SK-N-SH (cell line): ENCODE results near the gene HMGCS1. TPM values are rescaled to one million over a fixed set of nuclear protein-coding genes. Genes with fewer than 3 reads are reported as not detected.

Experiments
- CTCF ChIA-PET: fragments of 300-600, 350-600 bp; formaldehyde crosslinking; extraction: SDS; loops from one replicate; lab custom pipeline; 2021; lab: Yijun Ruan, JAX
- POLR2A ChIA-PET: fragments of 350-600 bp; sonication (Branson Sonifier 250); formaldehyde crosslinking; extraction: SDS; loops from one replicate; lab custom pipeline; 2020; ENCODE audit warnings: antibody characterized with exemption, inconsistent platforms; lab: Yijun Ruan, JAX
- DNase-seq: peaks from one replicate; pipeline ENCODE4 v3.0.0; 2012
- H2AFZ ChIP-seq: fragments of 200-600 bp; sonication (generic); 2 replicates; pipeline ENCODE4 v1.8.1; 2016; ENCODE audit warnings: antibody characterized with exemption, mild to moderate bottlenecking, low read depth
- H3F3A ChIP-seq: fragments of 200-600 bp; sonication (generic); replicated peaks from 2 replicates; pipeline ENCODE3; 2016; ENCODE audit warnings: antibody characterized with exemption, mild to moderate bottlenecking; ENCODE audit not compliant: insufficient read depth
- H3K27ac ChIP-seq, 2 experiments: fragments of 200-500 bp in 1 of 2; fragments of 200-600 bp in 1 of 2; sonication (Bioruptor generic) in 1 of 2; sonication (generic), shearing (Covaris generic) in 1 of 2; 2 replicates each; pipeline versions ENCODE4 v1.5.1 to v1.6.1; 2014 to 2016; ENCODE audit warnings: low read depth in 2 of 2, inconsistent platforms in 1 of 2, low read length in 1 of 2, mild to moderate bottlenecking in 1 of 2, mixed read lengths in 1 of 2
- H3K27me3 ChIP-seq: fragments of 200-600 bp; sonication (generic), shearing (Covaris generic); 2 replicates; pipeline ENCODE4 v1.6.1; 2016; ENCODE audit warnings: mixed run types; ENCODE audit not compliant: insufficient read depth
- H3K36me3 ChIP-seq, 2 experiments: fragments of 200-500 bp in 1 of 2; fragments of 200-600 bp in 1 of 2; sonication (Bioruptor generic) in 1 of 2; sonication (generic) in 1 of 2; replicated peaks in 1 of 2; 2 replicates each; pipeline versions ENCODE3 to v1.5.1; 2014 to 2016; ENCODE audit warnings: low read length in 1 of 2, mild to moderate bottlenecking in 1 of 2; ENCODE audit not compliant: insufficient read depth in 2 of 2, control insufficient read depth in 1 of 2
- H3K4me1 ChIP-seq, 2 experiments: fragments of 200-500 bp in 1 of 2; fragments of 200-600 bp in 1 of 2; sonication (Bioruptor generic) in 1 of 2; sonication (generic), shearing (Covaris generic) in 1 of 2; 2 replicates each; pipeline versions ENCODE4 v1.5.1 to v1.6.1; 2014 to 2016; ENCODE audit warnings: low read depth in 1 of 2, low read length in 1 of 2, mixed run types in 1 of 2; ENCODE audit not compliant: insufficient read depth in 2 of 2, control insufficient read depth in 1 of 2
- H3K4me2 ChIP-seq: fragments of 200-600 bp; sonication (generic), shearing (Covaris generic); 2 replicates; pipeline ENCODE4 v1.6.1; 2017; ENCODE audit warnings: mixed run types
- H3K4me3 ChIP-seq, 2 experiments: fragments of 200-500 bp in 1 of 2; fragments of 200-600 bp in 1 of 2; sonication (Bioruptor generic) in 1 of 2; sonication (generic), shearing (Covaris generic) in 1 of 2; 2 replicates each; pipeline versions ENCODE4 v1.5.1 to v1.8.1; 2014 to 2016; ENCODE audit warnings: low read depth in 2 of 2, inconsistent platforms in 1 of 2, low read length in 1 of 2, mild to moderate bottlenecking in 1 of 2, mixed read lengths in 1 of 2, moderate library complexity in 1 of 2
- H3K79me2 ChIP-seq: fragments of 200-600 bp; sonication (generic); 2 replicates; pipeline ENCODE4 v1.8.1; 2017; ENCODE audit warnings: mild to moderate bottlenecking; ENCODE audit not compliant: insufficient read depth
- H3K9ac ChIP-seq: fragments of 200-600 bp; sonication (generic); 2 replicates; pipeline ENCODE4 v1.6.1; 2017; ENCODE audit warnings: mixed run types
- H3K9me2 ChIP-seq: fragments of 200-600 bp; sonication (generic); 2 replicates; pipeline ENCODE4 v1.6.1; 2017; ENCODE audit warnings: mixed run types
- H3K9me3 ChIP-seq: fragments of 200-600 bp; sonication (generic); 2 replicates; pipeline ENCODE4 v1.6.1; 2017; ENCODE audit warnings: mixed run types, mild to moderate bottlenecking, moderate library complexity
- H4K20me1 ChIP-seq: fragments of 200-600 bp; sonication (generic); 2 replicates; pipeline ENCODE4 v1.6.1; 2017; ENCODE audit warnings: mild to moderate bottlenecking, mixed run types; ENCODE audit not compliant: insufficient read depth
- CTCF ChIP-seq: fragments of 200-600 bp; sonication (generic); IDR thresholded peaks from 2 replicates; pipeline ENCODE4 v1.6.1; 2017; ENCODE audit warnings: antibody characterized with exemption, mild to moderate bottlenecking, moderate library complexity
- ELF1 ChIP-seq: IDR thresholded peaks from 2 replicates; pipeline ENCODE4 v1.4.0; 2012
- EP300 ChIP-seq, 2 experiments: IDR thresholded peaks; 2 replicates each; pipeline versions ENCODE4 v1.4.0 to v1.6.1; 2012; ENCODE audit warnings: borderline replicate concordance in 1 of 2, low read depth in 1 of 2, low read length in 1 of 2
- FOXJ3 ChIP-seq: sonication (generic); formaldehyde crosslinking; IDR thresholded peaks from 2 replicates; pipeline ENCODE4 v1.5.1; 2020; ENCODE audit warnings: mild to moderate bottlenecking, missing genetic modification reagents
- GATA2 ChIP-seq: sonication (generic); formaldehyde crosslinking; IDR thresholded peaks from 2 replicates; pipeline ENCODE4 v1.5.0; 2020; ENCODE audit warnings: mild to moderate bottlenecking, missing genetic modification reagents
- NRF1 ChIP-seq: IDR thresholded peaks from 2 replicates; pipeline ENCODE4 v1.6.1; 2012; ENCODE audit warnings: low read depth, mild to moderate bottlenecking, low read length
- POLR2AphosphoS5 ChIP-seq: IDR thresholded peaks from 2 replicates; pipeline ENCODE4 v1.6.1; 2012; ENCODE audit warnings: low read depth, low read length
- RAD21 ChIP-seq: IDR thresholded peaks from 2 replicates; pipeline ENCODE4 v1.6.1; 2012; ENCODE audit warnings: mild to moderate bottlenecking, low read length
- REST ChIP-seq: IDR thresholded peaks from 2 replicates; pipeline ENCODE4 v1.6.1; 2012; ENCODE audit warnings: mild to moderate bottlenecking, low read depth, low read length, moderate library complexity
- RXRA ChIP-seq: IDR thresholded peaks from 2 replicates; pipeline ENCODE4 v1.4.0; 2012; ENCODE audit warnings: low read depth, mild to moderate bottlenecking, borderline replicate concordance
- SMC3 ChIP-seq: IDR thresholded peaks from 2 replicates; pipeline ENCODE4 v1.6.1; 2012; ENCODE audit warnings: low read depth, low read length, improper control_type of control experiment
- TAF1 ChIP-seq: IDR thresholded peaks from 2 replicates; pipeline ENCODE4 v1.6.1; 2012; ENCODE audit warnings: low read depth, mild to moderate bottlenecking, low read length, moderate library complexity, borderline replicate concordance
- TCF12 ChIP-seq: IDR thresholded peaks from 2 replicates; pipeline ENCODE4 v1.4.0; 2012
- ZBTB33 ChIP-seq: IDR thresholded peaks from 2 replicates; pipeline ENCODE4 v1.4.0; 2012; ENCODE audit warnings: low read depth, borderline replicate concordance
- WGBS: methylation state at CpG from one replicate; pipeline ENCODE4 v1.1.6; 2017; ENCODE audit warnings: low lambda C conversion rate; 5-methylcytosine and 5-hydroxymethylcytosine counted together
- polyA plus RNA-seq, 3 experiments: library from polyadenylated mRNA; depleted of rRNA; stranded (reverse); fragments of >200 nt; gene quantifications; 2 replicates each; pipeline ENCODE4 v1.2.3, GENCODE V29; 2012

HMGCS1 gene
- polyA plus RNA-seq, 1 of the 3 experiments (the other 2 are of a cell fraction): 8.2 TPM

- no peak overlapping the region for H3K27ac ChIP-seq
- H4K20me1 ChIP-seq: no peaks in the 10 kb centered on the region
- no peaks in the 10 kb centered on the region; the same call in 1 of the 2 replicates for H3K27me3 ChIP-seq
- no peaks in the 10 kb centered on the region for H3K79me2 ChIP-seq
- no peak overlapping the region for H3K4me2 ChIP-seq
- H3K9me2 ChIP-seq: no peaks in the 10 kb centered on the region
- ChIA-PET POLR2A (no interaction called here), CTCF (no interaction called here)
- no peaks in the 10 kb centered on the region for H3K9me3 ChIP-seq
- 12% methylated on average over 1 of the region's 1 CpG for WGBS
- H3F3A ChIP-seq: no peaks in the 10 kb centered on the region
- H3K9ac ChIP-seq: no peak overlapping the region
- H2AFZ ChIP-seq: no peak overlapping the region
- H3K4me3 ChIP-seq: no peak overlapping the region
- no peak for TF ChIP-seq FOXJ3 (CRISPR knock-in tag)
- no peak for TF ChIP-seq NRF1
- no peak for TF ChIP-seq CTCF
- TF ChIP-seq ZBTB33: no peak
- TF ChIP-seq POLR2AphosphoS5: no peak
- TF ChIP-seq TAF1: no peak
- TF ChIP-seq ELF1: no peak
- TF ChIP-seq REST: no peak
- TF ChIP-seq GATA2 (CRISPR knock-in tag): no peak
- TF ChIP-seq SMC3: no peak
- no peak for TF ChIP-seq EP300 (IDR thresholded peaks at IDR 0.05; ENCODE audit: borderline replicate concordance in 1 of 2, low read depth in 1 of 2, low read length in 1 of 2)
- no peak for TF ChIP-seq RAD21
- no peak for TF ChIP-seq RXRA
- no peak for TF ChIP-seq TCF12
- no peaks in the 10 kb centered on the region for H3K4me1 ChIP-seq
- H3K36me3 ChIP-seq: no peaks in the 10 kb centered on the region
- DNase-seq: no peak
Measured at GRCh38 chr5:43258116-43258515, 55.1 kb downstream of the HMGCS1 start.
